Measurements from ENCODE around the gene SARS1. TPM values are rescaled to one million over a fixed set of nuclear protein-coding genes. Genes with fewer than 3 reads are reported as not detected.

Gene SARS1
- total RNA-seq, 4 donors from 2014 or later, result 85.8 to 150 (median 134) TPM

DNA sequence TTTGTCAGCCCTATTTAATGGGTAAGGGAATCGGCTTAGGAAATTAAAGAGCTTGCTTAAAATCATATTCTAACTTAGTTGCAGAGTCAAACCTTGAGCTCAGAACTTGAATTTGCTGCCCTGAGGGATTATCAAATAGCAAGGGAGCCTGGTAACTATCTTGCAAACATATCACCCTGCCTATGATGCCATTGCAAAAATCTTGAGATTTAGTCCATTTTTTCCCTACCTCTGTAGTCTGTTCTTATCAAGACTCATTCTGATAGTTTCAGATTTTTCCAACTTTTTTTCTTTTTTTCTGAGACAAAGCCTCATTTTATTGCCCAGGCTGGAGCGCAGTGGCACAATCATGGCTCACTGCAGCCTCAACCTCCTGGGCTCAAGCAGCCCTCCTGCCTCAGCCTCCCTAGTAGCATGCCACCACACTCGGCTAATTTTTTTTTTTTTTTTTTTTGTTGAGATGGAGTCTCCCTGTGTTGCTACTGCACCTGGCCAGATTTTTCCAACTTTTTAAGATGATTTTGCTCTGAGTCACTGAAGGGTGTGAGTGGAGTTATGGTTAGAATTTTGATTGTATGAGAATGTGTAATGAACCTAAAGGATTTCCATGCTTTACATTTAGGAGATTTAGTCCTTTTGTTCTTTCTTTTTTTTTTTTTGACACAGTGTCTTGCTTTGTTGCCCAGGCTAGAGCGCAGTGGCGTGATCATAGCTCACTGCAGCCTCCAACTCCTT, 12.2 kb downstream of the SARS1 start:
- H3K4me3 ChIP-seq, result no peak overlapping the region
- H3K9me3 ChIP-seq, result no peaks in the 10 kb centered on the region
- intact Hi-C loops (cut with DNase I), result no loop called here
- H3K4me1 ChIP-seq, result no peaks in the 10 kb centered on the region
- H3K27ac ChIP-seq, result no peak overlapping the region
- TF ChIP-seq, protein P1, sequence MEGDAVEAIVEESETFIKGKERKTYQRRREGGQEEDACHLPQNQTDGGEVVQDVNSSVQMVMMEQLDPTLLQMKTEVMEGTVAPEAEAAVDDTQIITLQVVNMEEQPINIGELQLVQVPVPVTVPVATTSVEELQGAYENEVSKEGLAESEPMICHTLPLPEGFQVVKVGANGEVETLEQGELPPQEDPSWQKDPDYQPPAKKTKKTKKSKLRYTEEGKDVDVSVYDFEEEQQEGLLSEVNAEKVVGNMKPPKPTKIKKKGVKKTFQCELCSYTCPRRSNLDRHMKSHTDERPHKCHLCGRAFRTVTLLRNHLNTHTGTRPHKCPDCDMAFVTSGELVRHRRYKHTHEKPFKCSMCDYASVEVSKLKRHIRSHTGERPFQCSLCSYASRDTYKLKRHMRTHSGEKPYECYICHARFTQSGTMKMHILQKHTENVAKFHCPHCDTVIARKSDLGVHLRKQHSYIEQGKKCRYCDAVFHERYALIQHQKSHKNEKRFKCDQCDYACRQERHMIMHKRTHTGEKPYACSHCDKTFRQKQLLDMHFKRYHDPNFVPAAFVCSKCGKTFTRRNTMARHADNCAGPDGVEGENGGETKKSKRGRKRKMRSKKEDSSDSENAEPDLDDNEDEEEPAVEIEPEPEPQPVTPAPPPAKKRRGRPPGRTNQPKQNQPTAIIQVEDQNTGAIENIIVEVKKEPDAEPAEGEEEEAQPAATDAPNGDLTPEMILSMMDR (IDR thresholded peaks at IDR 0.05), result no peak
- no peak for TF ChIP-seq POLR2A (IDR thresholded peaks at IDR 0.05)
- H3K27me3 ChIP-seq, result no peaks in the 10 kb centered on the region
- 74 to 79% methylated on average over 5 of the region's 5 CpGs for WGBS, 2 donors
- DNase-seq, result no peak
- peaks cover 8 to 87% (median 24%) of the 10 kb centered on the region in 3 donors for H3K36me3 ChIP-seq

DNA sequence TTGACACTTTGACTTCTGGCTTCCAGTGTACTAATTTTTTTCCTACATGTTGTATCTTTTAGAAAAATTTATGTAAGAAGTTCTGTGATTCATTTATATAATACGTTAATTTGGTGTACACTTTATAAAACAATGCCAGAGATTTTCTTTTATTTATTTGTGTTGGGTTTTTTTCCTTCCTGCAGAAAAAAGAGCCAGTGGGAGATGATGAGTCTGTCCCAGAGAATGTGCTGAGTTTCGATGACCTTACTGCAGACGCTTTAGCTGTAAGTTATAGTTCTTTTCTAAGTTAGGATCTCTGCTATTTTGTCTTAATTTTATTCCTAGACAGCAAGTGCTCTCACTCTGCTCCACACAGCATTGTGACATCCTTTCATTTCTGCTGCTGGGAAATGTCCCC, 14.4 kb downstream of the SARS1 start:
- Histone ChIP-seq H3K9me3 (no peaks in the 10 kb centered on the region), H3K4me1 (no peaks in the 10 kb centered on the region), H3K36me3 (peaks cover 8 to 94% (median 45%) of the 10 kb centered on the region in 3 donors), H3K4me3 (no peak overlapping the region), H3K27ac (no peak overlapping the region), H3K27me3 (no peaks in the 10 kb centered on the region)
- 80 to 83% methylated on average over 3 of the region's 3 CpGs for WGBS, 2 donors
- TF ChIP-seq POLR2A (IDR thresholded peaks at IDR 0.05), result no peak
- TF ChIP-seq, protein P1 (IDR thresholded peaks at IDR 0.05), result no peak
- no peak for DNase-seq
- intact Hi-C loops (cut with DNase I), result no loop called here

DNA sequence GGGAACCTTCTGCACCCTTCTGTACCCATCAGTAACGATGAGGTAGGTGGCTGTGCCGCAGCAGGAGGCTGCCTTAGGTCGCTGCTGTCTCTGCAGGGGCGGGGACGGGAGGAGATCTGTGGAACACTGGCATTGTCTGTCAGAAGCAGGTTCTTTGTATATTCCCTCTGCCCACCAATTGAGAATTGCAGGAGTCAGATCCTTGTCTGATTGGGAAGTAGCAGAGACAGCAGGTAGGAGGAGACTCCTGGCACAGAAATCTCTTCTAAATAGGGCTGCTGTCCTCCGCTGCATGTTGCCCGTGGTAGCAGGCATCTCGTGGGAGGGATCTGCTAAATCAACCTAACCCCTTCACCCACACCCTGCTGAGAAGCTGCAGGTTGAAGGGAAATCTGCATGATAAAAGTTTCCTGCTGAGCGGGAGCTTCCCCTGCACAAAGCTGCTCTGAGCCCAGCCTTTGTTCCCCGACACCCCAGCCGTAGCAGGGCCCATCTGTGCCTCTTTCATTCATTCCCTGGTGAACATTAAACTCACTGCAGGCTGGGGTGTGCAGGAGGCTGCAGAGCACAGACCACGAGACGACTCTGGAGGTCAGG, 15.9 kb downstream of the SARS1 start:
- peaks cover 8 to 100% (median 48%) of the 10 kb centered on the region in 3 donors for H3K36me3 ChIP-seq
- 76 to 95% methylated on average over 5 to 11 of the region's 13 CpGs for WGBS, 2 donors
- no peak overlapping the region for H3K4me3 ChIP-seq
- H3K4me1 ChIP-seq, result no peaks in the 10 kb centered on the region
- H3K9me3 ChIP-seq, result no peaks in the 10 kb centered on the region
- H3K27me3 ChIP-seq, result no peaks in the 10 kb centered on the region
- TF ChIP-seq, protein P1 (IDR thresholded peaks at IDR 0.05), result no peak
- TF ChIP-seq POLR2A (IDR thresholded peaks at IDR 0.05), result no peak
- intact Hi-C loops (cut with DNase I), result no loop called here
- H3K27ac ChIP-seq, result no peak overlapping the region
- DNase-seq, result no peak

DNA sequence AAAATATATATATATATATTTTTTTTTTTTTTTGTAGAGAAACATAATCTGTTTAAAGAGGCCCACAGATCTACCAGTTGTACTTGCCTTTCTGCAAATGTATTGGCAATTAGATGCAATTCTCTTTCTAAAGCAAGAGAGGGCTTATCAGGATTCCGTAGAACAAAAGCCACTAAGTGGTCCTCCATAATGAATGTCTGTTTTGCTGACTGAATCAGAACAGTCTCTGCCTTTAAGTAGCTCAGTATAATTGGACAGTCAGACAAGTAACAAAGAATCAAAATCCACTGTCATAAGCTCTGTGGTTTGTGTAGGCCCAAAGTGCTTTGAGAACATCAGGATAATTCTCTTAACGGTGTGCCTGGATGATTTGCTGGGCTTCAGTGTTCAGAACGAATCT, 17.3 kb downstream of the SARS1 start:
- 75 to 83% methylated on average over 3 of the region's 3 CpGs for WGBS, 2 donors

DNA sequence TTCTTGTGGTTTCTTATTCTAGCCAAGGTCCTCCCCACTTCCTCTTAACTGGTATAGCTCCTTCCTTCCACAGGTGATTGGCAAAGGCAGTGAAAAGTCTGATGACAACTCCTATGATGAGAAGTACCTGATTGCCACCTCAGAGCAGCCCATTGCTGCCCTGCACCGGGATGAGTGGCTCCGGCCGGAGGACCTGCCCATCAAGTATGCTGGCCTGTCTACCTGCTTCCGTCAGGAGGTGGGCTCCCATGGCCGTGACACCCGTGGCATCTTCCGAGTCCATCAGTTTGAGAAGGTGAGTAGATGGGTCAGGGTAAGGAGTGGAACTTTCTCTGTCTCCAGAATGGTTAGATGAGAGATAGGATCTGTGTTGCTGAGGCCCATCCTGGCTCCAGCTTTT, 21.4 kb downstream of the SARS1 start:
- H3K27me3 ChIP-seq, result no peaks in the 10 kb centered on the region
- WGBS, 2 donors, result 80 to 100% methylated on average over 1 to 2 of the region's 7 CpGs
- H3K9me3 ChIP-seq, result no peaks in the 10 kb centered on the region
- intact Hi-C loops (cut with DNase I), result no loop called here
- no peak for DNase-seq
- H3K4me3 ChIP-seq, result no peak overlapping the region
- no peak overlapping the region for H3K27ac ChIP-seq
- no peak for TF ChIP-seq POLR2A (IDR thresholded peaks at IDR 0.05)
- TF ChIP-seq, protein P1 (IDR thresholded peaks at IDR 0.05), result no peak
- peaks cover 37 to 92% (median 69%) of the 10 kb centered on the region in 3 donors for H3K36me3 ChIP-seq
- peaks cover 9 to 17% (median 11%) of the 10 kb centered on the region in 3 donors for H3K4me1 ChIP-seq

More for the DNA sequence above, 17.3 kb downstream of the SARS1 start:
- no peaks in the 10 kb centered on the region for H3K4me1 ChIP-seq
- intact Hi-C loops (cut with DNase I), result no loop called here
- no peak overlapping the region for H3K4me3 ChIP-seq
- TF ChIP-seq, protein P1 (IDR thresholded peaks at IDR 0.05), result no peak
- TF ChIP-seq POLR2A (IDR thresholded peaks at IDR 0.05), result no peak
- H3K9me3 ChIP-seq, result no peaks in the 10 kb centered on the region
- H3K27ac ChIP-seq, result no peak overlapping the region
- H3K36me3 ChIP-seq, result peaks cover 23 to 100% (median 63%) of the 10 kb centered on the region in 3 donors
- DNase-seq, result no peak
- no peaks in the 10 kb centered on the region for H3K27me3 ChIP-seq

Measured in esophagus squamous epithelium (tissue), 5 donors.